Activated CD4-positive, alpha-beta T cell treated with anti-CD3 and anti-CD28 coated beads, Interleukin-2, amount 50 U/mL, for 1 hour (primary cell): ENCODE measurements around the gene THSD7B.
"Not testable (repeated sequence)": the region's sequence is repeated elsewhere in the genome, so short reads cannot be mapped to it uniquely, and the experiment has no call there.

Experiments
- DNase-seq: peaks from one replicate; pipeline ENCODE4 v3.0.0-alpha.2; 2020

THSD7B gene

DNA sequence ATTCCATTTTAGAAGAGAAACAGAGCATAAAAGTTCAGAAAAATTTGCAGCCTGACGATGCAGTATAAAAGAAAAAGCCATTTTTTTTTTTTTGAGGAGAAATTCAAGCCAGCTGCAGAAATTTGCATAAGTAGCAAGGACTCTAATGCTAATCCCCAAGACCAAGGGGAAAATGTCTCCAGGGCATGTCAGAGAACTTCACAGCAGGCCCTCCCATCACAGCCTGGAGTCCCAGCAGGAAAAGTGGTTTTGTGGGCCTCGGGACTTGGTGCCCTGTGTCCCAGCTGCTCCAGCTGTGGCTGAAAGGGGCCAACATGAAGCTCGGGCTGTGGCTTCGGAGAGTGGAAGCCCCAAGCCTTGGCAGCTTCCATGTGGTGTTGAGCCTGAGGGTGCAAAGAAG is 873.6 kb downstream of the THSD7B start:
- DNase-seq, result no peak

- DNase-seq, result no peak
Observed at GRCh38 chr2:137644731-137645130, 879.4 kb downstream of the THSD7B start.

DNA sequence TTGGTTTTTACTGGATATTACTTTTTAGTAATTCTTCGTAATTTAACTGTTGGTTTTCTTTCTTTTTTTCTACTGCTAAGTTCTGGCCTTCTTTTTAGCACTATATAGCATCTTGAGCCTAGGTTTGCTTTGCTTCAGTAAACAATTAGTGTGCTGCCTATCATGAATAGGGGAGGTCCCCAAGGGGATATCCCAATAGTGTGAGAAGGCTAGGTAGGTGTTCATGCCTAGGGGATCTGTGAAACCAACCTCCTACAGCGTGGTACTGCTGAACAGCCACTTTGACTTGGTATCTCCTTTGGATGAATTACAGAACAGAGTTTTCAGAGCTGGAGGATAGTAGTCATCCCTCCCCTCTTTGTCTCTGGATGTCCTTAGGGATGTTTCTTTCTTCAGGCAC is 888.7 kb downstream of the THSD7B start:
- DNase-seq, result no peak

- DNase-seq, result no peak
Observed at GRCh38 chr2:137655814-137656213, 890.5 kb downstream of the THSD7B start.

- DNase-seq, result no peak
Observed at GRCh38 chr2:137658433-137658832, 893.1 kb downstream of the THSD7B start.

GRCh38 chr2:137659616-137660015 is 894.3 kb downstream of the THSD7B start:
- DNase-seq, result no peak

DNA sequence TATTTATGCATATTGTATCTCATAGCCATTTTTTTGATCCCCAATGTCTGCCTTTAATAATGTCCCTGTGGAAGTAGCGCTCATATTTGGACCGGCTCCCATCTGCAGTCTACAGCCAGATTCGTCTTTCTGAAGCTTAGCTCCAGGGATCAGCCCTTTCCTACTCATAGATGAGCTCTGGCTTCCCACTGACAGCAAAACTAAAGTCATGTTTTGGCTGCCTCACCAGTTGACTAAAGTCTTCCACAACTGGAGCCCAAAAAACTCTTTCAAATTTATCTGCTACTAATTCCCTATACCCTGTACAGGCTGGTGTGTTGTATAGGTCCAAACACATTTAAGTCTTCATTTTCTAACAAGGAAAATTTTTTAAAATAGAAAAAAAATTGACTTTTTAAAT is 904.8 kb downstream of the THSD7B start:
- no peak for DNase-seq

GRCh38 chr2:137672989-137673552 is 907.7 kb downstream of the THSD7B start:
- no peak for DNase-seq

DNA sequence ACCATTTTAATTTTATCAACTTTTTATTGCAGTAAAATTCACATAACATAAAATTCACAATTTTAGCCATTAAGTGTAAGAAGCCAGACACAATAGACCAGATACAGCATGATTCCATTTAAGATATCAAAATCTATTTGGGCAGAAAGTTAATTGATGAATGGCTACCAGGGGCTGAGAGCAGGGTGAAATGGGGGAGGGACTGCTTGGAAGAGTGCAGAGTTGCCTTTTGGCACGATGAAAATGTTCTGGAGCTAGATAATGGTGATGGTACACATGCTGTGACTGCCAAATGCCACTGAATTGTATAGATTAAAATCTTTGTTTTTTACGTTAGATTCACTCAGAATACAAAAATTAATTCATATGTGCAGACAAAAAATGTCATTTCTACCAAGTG is 909.6 kb downstream of the THSD7B start:
- no peak for DNase-seq

DNA sequence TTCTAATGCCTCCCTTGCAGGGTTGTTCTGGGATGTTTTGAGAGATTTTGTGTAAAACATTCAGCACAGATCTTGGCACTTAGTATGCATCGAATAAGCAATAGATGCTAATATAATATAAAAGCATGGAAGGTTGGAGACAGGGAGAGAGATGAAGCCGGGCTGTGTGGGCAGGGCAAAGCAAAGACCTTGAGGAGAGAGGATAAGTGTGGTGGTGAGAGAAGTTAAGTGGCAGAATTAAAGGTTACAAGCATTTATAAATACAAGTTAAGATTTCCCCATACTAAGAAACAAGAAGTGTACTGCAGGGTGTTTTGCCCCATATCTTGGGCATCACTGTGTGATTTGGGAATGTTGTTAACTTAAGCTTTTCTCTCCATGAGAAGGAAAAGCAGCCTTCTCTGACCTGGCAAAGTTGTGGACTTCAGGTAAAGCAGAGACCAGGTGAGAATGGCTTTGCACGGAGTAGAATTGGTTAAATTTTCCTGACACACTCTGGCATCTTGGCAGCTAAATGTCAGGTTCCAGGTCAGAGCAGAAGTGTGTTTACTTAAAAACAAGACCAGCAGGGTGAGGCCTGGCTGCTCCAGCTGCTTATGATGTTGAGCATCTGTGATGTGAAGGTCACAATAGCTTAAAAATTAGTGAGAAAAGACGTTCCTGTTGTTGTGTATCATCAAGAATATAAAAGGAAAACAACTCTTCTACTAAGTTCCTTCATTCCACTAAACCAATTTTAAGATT is 910.4 kb downstream of the THSD7B start:
- DNase-seq, result no peak

GRCh38 chr2:137676346-137676745 is 911.0 kb downstream of the THSD7B start:
- DNase-seq, result no peak

DNA sequence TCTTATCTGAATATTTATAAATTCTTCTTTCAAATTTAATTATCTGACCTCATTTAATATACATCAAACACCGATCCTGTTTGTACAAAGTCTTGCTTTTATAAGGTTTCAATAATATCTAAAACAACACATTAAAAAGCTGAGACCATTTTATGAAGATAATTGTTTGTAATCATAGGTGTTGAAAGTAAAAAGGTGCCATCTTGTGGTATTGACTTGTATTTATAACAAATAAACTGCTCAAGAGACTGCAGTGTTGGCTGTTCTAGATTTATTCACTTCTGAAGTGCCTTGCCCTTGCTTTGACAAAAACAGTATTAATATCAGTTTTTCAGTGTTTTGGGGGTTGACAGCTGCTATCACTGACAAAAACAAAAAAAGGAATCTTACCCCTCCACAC is 912.1 kb downstream of the THSD7B start:
- DNase-seq, result no peak

- no peak for DNase-seq
Observed at GRCh38 chr2:137689549-137689948, 924.2 kb downstream of the THSD7B start.

DNA sequence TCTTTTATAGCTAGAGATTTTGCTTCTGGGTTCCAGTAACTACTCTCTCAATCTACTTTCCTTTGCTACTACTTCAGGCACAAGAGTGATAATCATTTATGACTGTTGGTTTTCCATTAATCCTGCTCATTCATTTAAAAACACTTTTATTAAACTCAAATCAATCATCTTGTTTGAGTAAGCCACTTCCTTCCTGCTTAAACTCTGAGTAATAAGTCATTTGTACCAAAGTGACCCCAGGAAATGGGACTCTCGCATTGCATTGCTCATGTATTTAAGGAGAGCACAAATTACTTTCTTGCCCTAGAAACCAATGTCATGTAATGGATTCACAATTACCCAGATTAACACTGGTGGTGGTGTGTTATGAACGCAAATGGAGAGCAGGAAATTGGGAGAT is 928.2 kb downstream of the THSD7B start:
- no peak for DNase-seq

DNA sequence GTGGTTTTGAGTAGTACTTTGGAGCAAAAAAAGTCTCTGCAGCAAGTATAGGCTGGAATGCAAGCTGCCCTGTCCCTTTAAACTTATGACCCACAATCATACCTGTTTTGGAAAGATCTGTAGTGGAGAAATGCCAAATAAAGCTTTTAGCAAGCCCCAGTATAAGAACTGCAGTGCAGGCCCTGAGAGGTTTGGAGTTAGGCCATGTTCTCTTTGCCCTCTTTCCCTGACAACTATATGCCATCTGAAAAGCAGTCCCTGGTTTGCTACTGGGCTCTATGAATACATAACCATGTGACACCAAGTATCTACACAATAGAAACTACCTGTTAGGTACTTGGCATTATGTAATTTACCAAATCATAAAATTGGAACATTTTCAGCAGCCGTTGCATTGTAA is 931.6 kb downstream of the THSD7B start:
- DNase-seq, result no peak

- DNase-seq, result not testable (repeated sequence)
Observed at GRCh38 chr2:137700250-137700649, 934.9 kb downstream of the THSD7B start.

- DNase-seq, result no peak
Observed at GRCh38 chr2:137700681-137701080, 935.3 kb downstream of the THSD7B start.

DNA sequence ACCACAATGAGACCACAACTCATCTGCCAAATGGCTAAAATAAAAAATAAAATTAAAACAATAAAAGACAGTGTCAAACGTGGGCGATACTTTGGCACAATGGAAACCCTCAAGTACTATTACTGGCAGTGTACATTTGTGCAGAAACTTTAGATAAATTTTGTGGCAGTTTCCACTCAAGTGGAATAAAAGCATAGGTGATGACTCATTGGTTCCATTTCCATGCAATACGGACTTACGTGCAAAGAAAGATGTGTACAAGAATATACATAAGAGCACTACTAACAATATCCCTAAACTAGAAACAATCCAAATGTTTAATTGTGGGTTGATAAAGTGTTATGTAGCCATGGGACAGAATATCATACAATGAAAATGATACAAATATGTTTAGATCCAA is 940.0 kb downstream of the THSD7B start:
- no peak for DNase-seq

DNA sequence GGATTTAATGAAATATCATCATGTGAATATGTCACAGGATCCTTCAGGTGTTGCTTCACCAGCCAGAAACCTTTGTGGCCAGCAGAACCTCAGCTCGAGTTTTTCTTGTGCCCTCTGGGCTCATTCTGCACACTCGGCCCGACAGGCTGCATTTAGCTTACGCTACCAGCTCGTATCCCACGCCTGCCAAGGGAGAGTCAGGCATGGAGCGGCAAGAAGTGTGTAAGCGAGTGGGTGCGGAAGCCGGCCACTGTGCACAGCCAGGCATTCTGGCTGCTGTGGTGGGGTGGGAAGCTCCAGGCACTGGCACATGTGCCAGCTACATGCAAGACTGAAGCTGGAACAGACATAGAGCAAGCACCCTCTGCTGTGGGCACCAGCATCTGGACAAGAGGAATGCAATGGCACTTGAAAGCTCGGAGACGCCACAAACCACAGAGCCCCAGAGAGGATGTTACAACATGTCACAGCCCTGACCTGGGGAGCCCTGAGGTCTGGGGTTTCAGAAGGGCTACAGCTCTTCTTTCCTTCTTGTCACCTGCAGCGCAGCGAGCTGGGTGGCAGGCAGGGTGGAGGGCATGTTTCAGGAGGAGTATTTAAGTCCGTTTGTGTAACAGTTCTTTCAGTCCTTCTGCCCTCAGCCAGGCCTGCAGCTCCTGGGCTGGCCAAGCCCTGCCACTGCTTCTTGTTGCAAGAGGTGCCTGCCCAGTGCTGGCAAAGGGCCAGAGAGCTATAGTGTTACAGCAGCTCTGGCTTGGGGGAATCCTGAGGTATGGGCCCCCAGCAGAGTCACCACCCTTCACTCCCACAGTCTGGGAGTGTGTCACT is 941.7 kb downstream of the THSD7B start:
- no peak for DNase-seq

GRCh38 chr2:137708311-137708710 is 943.0 kb downstream of the THSD7B start:
- no peak for DNase-seq

GRCh38 chr2:137715731-137716191 is 950.4 kb downstream of the THSD7B start:
- DNase-seq, result no peak

DNA sequence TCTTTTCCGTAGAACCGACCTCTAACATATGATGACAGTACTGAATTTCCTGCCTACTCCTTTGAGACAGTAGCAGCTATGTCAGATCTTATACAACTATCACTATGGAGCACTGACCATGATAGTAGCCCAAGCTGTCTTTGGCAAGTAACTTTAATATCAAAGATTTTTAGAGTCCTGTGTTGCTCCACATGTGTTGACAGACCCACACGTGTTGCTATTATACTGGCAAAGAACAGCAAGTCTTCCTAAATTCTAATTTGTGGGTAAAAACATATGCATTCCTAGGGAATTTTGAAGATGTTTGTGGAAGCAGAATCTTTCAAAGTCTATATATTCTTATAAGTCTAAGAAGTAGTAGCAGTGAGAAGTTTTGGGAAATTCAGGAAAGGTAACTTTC is 953.4 kb downstream of the THSD7B start:
- no peak for DNase-seq

GRCh38 chr2:137721733-137722132 is 956.4 kb downstream of the THSD7B start:
- no peak for DNase-seq

DNA sequence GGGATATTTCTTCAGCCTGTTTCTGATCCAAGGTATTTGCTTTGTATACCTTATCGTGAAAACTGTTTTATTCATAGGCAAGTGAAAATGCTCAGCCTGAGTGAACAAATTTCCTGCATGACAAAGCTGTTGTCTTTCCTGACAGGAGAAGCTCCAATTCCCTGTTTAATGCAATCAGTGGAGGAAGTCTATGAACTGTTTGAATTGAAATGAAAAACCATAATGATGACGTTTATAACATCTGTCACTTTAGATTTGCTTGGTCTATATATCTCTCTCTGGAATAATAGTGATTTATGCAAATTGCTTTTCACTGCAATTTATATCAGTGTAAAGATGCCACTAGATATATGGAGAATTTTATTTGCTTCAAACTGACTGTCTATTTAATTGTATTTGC is 959.6 kb downstream of the THSD7B start:
- DNase-seq, result no peak
